Measurements from ENCODE around the gene SRSF12. TPM values are rescaled to one million over a fixed set of nuclear protein-coding genes. Genes with fewer than 3 reads are reported as not detected.

Gene SRSF12
- total and polyA plus RNA-seq, 2 donors (not counting 3 experiments of a cell fraction or from before 2014, with no cell fraction given): 0.07 to 0.18 TPM

DNA sequence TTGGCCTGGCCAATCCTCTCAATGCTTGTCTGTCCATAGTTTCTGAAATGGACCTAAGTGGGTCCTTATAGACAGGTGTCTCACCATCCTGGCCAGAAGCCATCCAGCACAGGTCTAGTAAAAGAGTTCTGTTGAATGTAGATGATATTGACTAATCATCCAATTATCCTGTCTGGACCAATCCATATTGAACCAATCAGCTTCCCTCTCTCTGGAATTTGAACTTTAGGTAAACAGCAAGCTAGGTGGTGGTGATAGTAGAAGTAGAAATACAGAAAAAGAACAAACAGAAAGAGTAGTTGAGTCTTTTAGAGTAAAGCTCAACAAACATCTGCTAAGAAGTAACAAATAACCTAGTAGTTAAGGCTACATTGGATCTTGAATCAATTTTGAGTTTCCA is 46.8 kb downstream of the SRSF12 start:
- no TSS peak for BruUV-seq (replicated peaks)
- CTCF ChIA-PET: interaction anchor here (0.6 kb wide), 1 partner anchor 9 kb away, joined by 3 read pairs; the partner anchor contains the start of gene PNRC1
- no peak for DNase-seq (ENCODE audit: low read depth, low spot score)
- peaks cover 11 to 12% of the 10 kb centered on the region in 2 experiments for H3K27me3 ChIP-seq (ENCODE audit: control insufficient read depth in 2 of 2, insufficient read depth in 2 of 2, low read length in 2 of 2)
- intact Hi-C loops (cut with micrococcal nuclease) (no loop called here), dilution Hi-C loops (cut with MboI; ENCODE audit: extremely low pct_ligation_motif_present, low sequenced_read_pairs) (no loop called here)
- no peaks in the 10 kb centered on the region for H3K36me3 ChIP-seq (ENCODE audit: control insufficient read depth in 2 of 2, extremely low read depth in 1 of 2, insufficient read depth in 2 of 2, low read length in 2 of 2)
- H3K4me1 ChIP-seq (ENCODE audit: control insufficient read depth, extremely low read depth, insufficient read depth, low read length): no peaks in the 10 kb centered on the region
- H3K4me2 ChIP-seq (ENCODE audit: insufficient read depth, low read length): no peak overlapping the region
- no peak overlapping the region for H3K4me3 ChIP-seq (replicated peaks in 1 of 3; ENCODE audit: insufficient read depth in 1 of 3, low read depth in 1 of 3, low read length in 3 of 3)
- H3K79me2 ChIP-seq (ENCODE audit: control insufficient read depth, insufficient read depth, low read length): no peaks in the 10 kb centered on the region
- no peaks in the 10 kb centered on the region for H3K9me3 ChIP-seq (replicated peaks; ENCODE audit: control insufficient read depth, insufficient read depth, low read length)
- no peaks in the 10 kb centered on the region for H4K20me1 ChIP-seq (replicated peaks; ENCODE audit: control insufficient read depth, extremely low read depth, insufficient read depth, low read length)
- H3K9ac ChIP-seq (replicated peaks; ENCODE audit: extremely low read depth, insufficient read depth, low read length): no peak overlapping the region
- TF ChIP-seq EZH2 (IDR thresholded peaks at IDR 0.05; ENCODE audit: borderline replicate concordance, low read depth, low read length, severe bottlenecking) (no peak), GATA2 (IDR thresholded peaks at IDR 0.05; ENCODE audit: insufficient read depth, insufficient read length, low read depth, low read length) (no peak), MYC (IDR thresholded peaks at IDR 0.05; ENCODE audit: low read depth, low read length) (no peak), JUN (IDR thresholded peaks at IDR 0.05; ENCODE audit: borderline replicate concordance, insufficient read depth, insufficient read length, low read depth) (no peak), FOS (IDR thresholded peaks at IDR 0.05; ENCODE audit: borderline replicate concordance, insufficient read depth, low read length) (no peak), POLR2A (IDR thresholded peaks at IDR 0.05; ENCODE audit: low read depth, low read length) (no peak), POLR2AphosphoS5 (IDR thresholded peaks at IDR 0.05; ENCODE audit: insufficient read depth, low read depth, low read length) (no peak)
- TF ChIP-seq, protein P1, sequence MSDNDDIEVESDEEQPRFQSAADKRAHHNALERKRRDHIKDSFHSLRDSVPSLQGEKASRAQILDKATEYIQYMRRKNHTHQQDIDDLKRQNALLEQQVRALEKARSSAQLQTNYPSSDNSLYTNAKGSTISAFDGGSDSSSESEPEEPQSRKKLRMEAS (IDR thresholded peaks at IDR 0.05; ENCODE audit: insufficient read depth, insufficient read length): no peak
- TF ChIP-seq, protein P2, sequence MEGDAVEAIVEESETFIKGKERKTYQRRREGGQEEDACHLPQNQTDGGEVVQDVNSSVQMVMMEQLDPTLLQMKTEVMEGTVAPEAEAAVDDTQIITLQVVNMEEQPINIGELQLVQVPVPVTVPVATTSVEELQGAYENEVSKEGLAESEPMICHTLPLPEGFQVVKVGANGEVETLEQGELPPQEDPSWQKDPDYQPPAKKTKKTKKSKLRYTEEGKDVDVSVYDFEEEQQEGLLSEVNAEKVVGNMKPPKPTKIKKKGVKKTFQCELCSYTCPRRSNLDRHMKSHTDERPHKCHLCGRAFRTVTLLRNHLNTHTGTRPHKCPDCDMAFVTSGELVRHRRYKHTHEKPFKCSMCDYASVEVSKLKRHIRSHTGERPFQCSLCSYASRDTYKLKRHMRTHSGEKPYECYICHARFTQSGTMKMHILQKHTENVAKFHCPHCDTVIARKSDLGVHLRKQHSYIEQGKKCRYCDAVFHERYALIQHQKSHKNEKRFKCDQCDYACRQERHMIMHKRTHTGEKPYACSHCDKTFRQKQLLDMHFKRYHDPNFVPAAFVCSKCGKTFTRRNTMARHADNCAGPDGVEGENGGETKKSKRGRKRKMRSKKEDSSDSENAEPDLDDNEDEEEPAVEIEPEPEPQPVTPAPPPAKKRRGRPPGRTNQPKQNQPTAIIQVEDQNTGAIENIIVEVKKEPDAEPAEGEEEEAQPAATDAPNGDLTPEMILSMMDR (IDR thresholded peaks at IDR 0.05; ENCODE audit: extremely low read depth in 1 of 2, insufficient read depth in 1 of 2, low read depth in 1 of 2, low read length in 2 of 2): no peak
- H2AFZ ChIP-seq (ENCODE audit: low read depth, low read length): no peak overlapping the region
- FAIRE-seq: no peak
- H3K27ac ChIP-seq (ENCODE audit: insufficient read depth, low read depth, low read length): no peak overlapping the region
- no peaks in the 10 kb centered on the region for H3K9me1 ChIP-seq (replicated peaks; ENCODE audit: control insufficient read depth, extremely low read depth, insufficient read depth, low read length)
- POLR2A ChIA-PET: no interaction called here

All from endothelial cell of umbilical vein (primary cell).